Sigmoid colon (tissue), 7 donors: ENCODE data around the gene ACOT7. TPM values are rescaled to one million over a fixed set of nuclear protein-coding genes. Genes with fewer than 3 reads are reported as not detected.

Source experiments
- DNase-seq: peaks from one replicate; pipeline ENCODE4 v3.0.0-alpha.2; 2019
- H3K27ac ChIP-seq, 4 donors: fragments of 200-600 bp; sonication (generic); one replicate each; pipeline ENCODE4 v1.5.1; 2016 to 2019; ENCODE audit warnings: mild to moderate bottlenecking in 1 of 4
- H3K27me3 ChIP-seq, 3 donors: fragments of 200-600 bp; sonication (generic); one replicate each; pipeline ENCODE4 v1.5.1; 2019; ENCODE audit warnings: mild to moderate bottlenecking in 1 of 3
- H3K36me3 ChIP-seq, 4 donors: fragments of 200-600 bp; sonication (generic); one replicate each; pipeline ENCODE4 v1.5.1; 2016 to 2019
- H3K4me1 ChIP-seq, 4 donors: fragments of 200-600 bp; sonication (generic); one replicate each; pipeline ENCODE4 v1.5.1; 2017 to 2019
- H3K4me3 ChIP-seq, 4 donors: fragments of 200-600 bp; sonication (generic); one replicate each; pipeline ENCODE4 v1.5.1; 2017 to 2019; ENCODE audit warnings: mild to moderate bottlenecking in 2 of 4, moderate library complexity in 1 of 4
- H3K9me3 ChIP-seq, 4 donors: fragments of 200-600 bp in 3 of 4; sonication (generic) in 3 of 4; one replicate each; pipeline versions ENCODE4 v1.5.1 to v1.6.1; 2013 to 2019
- EP300 ChIP-seq, 4 donors: sonication (generic); formaldehyde crosslinking; IDR thresholded peaks; one replicate each; pipeline ENCODE4 v1.6.1; 2017; ENCODE audit warnings: antibody characterized with exemption in 4 of 4
- POLR2A ChIP-seq, 2 donors: fragments of 450-650 bp; IDR thresholded peaks; one replicate each; pipeline ENCODE4 v1.6.1; 2016; ENCODE audit warnings: antibody characterized with exemption in 2 of 2, mild to moderate bottlenecking in 2 of 2, moderate library complexity in 2 of 2
- POLR2AphosphoS5 ChIP-seq, 4 donors: sonication (generic); formaldehyde crosslinking; IDR thresholded peaks; one replicate each; pipeline ENCODE4 v1.6.1; 2017; ENCODE audit warnings: antibody characterized with exemption in 4 of 4
- WGBS, 2 donors: extraction: QIAGEN DNeasy Blood & Tissue Kit; methylation state at CpG; one replicate each; pipeline ENCODE4 v1.1.7; 2013; 5-methylcytosine and 5-hydroxymethylcytosine counted together
- intact Hi-C: fragments of 100-400 bp; cut with DNase I; formaldehyde crosslinking; loops from one replicate; pipeline ENCODE4 v1.15.1; 2023
- polyA plus RNA-seq, 3 donors: library from polyadenylated mRNA; stranded (reverse); fragments of 200-250 nt; gene quantifications; one replicate each; pipeline ENCODE4 v1.2.3, GENCODE V29; 2013
- total RNA-seq, 4 donors: library from RNA; depleted of rRNA; stranded (reverse); fragments of >200 nt; gene quantifications; one replicate each; pipeline ENCODE4 v1.1.0, GENCODE V29; 2016
- TF ChIP-seq, protein P1 (sequence below), 4 experiments: fragments of 450-650 bp in 3 of 4; fragments of 200-600 bp in 1 of 4; IDR thresholded peaks; one replicate each; pipeline ENCODE4 v1.5.1; 2016 to 2019; ENCODE audit warnings: antibody characterized with exemption in 4 of 4, mild to moderate bottlenecking in 3 of 4, moderate library complexity in 2 of 4
- donor health status: healthy with polysubstance abuse.
- donor health status: Bipolar disorder and iron deficiency.
- donor health status: healthy.

ACOT7 gene
- total and polyA plus RNA-seq, 7 donors, result 17.9 to 81.0 (median 26.5) TPM

DNA sequence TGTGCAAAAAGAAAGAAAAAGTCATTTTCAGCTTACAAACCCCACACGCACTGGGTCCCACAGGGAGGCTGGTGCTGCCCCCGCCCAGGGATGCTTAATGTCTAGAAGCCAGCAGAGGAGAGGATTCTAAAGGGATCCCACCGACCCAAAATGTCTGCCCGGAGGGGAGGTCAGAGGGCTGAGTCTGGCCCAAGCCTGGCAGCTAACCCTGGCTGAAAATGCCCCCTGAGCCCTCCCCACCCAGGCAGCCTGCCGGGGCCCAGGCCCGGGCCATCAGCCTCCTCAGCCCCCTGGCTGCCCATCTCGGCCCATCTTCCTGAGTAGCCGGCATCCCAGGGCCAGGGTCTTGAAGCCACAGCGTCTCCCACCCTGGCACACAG, 33.5 kb downstream of the ACOT7 start:
- intact Hi-C loops, result no loop called here
- H3K27ac ChIP-seq, result peak overlapping the region; percentile 70 to 77 (median 76)
- H3K36me3 ChIP-seq, result no peaks in the 10 kb centered on the region
- 29 to 66% methylated on average over 9 of the region's 9 CpGs for WGBS, 2 donors
- H3K4me3 ChIP-seq, result no peak overlapping the region
- DNase-seq, result no peak
- peaks cover 0 to 41% (median 34%) of the 10 kb centered on the region in 4 donors for H3K4me1 ChIP-seq
- no peaks in the 10 kb centered on the region for H3K9me3 ChIP-seq
- H3K27me3 ChIP-seq, result no peaks in the 10 kb centered on the region
- TF ChIP-seq POLR2AphosphoS5 (IDR thresholded peaks at IDR 0.05), result no peak

DNA sequence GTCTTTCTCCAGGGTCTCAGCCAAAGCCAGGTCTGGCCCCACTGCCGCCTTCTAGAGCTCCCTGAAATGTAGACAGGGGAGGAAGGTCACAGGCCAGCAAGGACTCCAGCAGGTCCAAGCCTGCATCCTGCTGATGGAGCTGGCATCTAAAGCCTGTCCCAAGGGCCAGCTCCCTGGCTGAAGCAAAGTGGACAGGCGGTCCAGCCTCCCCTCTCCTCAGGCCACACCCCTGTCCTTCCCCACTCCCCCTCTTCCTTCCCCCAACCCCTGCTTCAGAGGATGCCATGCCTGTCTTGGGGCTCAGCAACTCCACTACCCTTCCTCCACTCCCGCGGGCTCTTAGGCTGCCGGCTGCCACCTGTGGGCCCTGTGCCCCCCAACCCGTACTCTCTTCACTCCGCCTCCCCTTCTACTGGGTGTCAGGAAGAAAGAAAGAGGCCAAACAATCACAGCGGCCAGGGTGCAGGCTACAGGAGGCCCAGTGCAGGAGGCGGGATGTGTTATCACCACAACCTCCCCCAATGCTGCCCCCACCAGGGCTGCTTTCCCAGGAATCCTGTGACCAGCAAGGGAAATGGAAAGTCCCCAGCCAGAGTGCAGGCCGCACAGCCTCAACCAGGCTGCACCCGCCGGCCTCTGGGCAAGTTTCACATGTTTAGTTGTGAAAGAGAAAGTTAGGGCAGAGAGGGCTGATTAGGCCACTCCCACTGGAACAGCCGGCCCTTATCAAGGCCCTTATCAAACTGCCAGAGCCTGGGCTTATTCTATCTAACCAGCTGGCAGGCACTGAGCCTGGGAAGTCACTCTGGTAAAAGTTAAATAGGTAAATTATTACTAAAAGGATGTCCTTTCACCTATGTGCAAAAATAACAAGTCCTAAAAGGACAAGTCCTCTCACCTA, 34.1 kb downstream of the ACOT7 start:
- TF ChIP-seq EP300 (IDR thresholded peaks at IDR 0.05) (no peak), POLR2A (IDR thresholded peaks at IDR 0.05) (peak in 1 of 2 donors; percentile 16), POLR2AphosphoS5 (IDR thresholded peaks at IDR 0.05) (peak in 3 of 4 donors; percentile 34 to 47 (median 43))
- Histone ChIP-seq H3K9me3 (no peaks in the 10 kb centered on the region), H3K27me3 (no peaks in the 10 kb centered on the region), H3K27ac (peak overlapping the region; percentile 70 to 77 (median 76)), H3K4me3 (no peak overlapping the region), H3K4me1 (peaks cover 0 to 39% (median 32%) of the 10 kb centered on the region in 4 donors), H3K36me3 (no peaks in the 10 kb centered on the region)
- intact Hi-C loops, result no loop called here
- peak; percentile 86 for DNase-seq
- WGBS, 2 donors, result 6 to 22% methylated on average over 13 of the region's 13 CpGs

DNA sequence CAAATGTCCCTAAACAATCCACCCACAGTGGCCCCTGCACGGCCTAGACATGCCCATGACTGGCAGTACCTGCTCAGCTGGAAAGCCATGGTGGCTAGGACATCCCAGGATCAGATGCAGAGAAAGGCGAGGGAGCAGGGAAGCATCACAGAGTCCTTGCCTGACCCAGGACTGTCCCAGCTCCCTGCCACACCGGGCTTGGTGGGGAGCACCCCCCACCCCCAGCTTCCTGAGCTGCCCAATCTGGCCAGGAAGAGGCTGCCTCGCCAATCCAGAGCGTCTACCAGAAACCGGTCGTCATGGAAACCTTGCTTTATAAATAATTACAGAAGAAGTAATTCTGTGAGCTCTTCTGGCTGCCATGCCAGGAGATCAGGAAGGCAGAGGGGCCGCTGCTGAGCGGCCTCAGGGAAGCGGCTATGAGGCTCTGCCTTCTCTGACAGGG, 34.8 kb downstream of the ACOT7 start:
- Histone ChIP-seq H3K27me3 (no peaks in the 10 kb centered on the region), H3K4me1 (peaks cover 0 to 41% (median 38%) of the 10 kb centered on the region in 4 donors), H3K27ac (peak overlapping the region; percentile 70 to 77 (median 76)), H3K36me3 (no peaks in the 10 kb centered on the region), H3K9me3 (no peaks in the 10 kb centered on the region), H3K4me3 (no peak overlapping the region)
- intact Hi-C loops, result no loop called here
- no peak for DNase-seq
- 8 to 17% methylated on average over 10 of the region's 10 CpGs for whole genome bisulfite sequencing, 2 donors
- TF ChIP-seq POLR2A (IDR thresholded peaks at IDR 0.05) (no peak), EP300 (IDR thresholded peaks at IDR 0.05) (no peak), POLR2AphosphoS5 (IDR thresholded peaks at IDR 0.05) (peak in 2 of 4 donors; percentile 29 to 30)
- TF ChIP-seq, protein P1, sequence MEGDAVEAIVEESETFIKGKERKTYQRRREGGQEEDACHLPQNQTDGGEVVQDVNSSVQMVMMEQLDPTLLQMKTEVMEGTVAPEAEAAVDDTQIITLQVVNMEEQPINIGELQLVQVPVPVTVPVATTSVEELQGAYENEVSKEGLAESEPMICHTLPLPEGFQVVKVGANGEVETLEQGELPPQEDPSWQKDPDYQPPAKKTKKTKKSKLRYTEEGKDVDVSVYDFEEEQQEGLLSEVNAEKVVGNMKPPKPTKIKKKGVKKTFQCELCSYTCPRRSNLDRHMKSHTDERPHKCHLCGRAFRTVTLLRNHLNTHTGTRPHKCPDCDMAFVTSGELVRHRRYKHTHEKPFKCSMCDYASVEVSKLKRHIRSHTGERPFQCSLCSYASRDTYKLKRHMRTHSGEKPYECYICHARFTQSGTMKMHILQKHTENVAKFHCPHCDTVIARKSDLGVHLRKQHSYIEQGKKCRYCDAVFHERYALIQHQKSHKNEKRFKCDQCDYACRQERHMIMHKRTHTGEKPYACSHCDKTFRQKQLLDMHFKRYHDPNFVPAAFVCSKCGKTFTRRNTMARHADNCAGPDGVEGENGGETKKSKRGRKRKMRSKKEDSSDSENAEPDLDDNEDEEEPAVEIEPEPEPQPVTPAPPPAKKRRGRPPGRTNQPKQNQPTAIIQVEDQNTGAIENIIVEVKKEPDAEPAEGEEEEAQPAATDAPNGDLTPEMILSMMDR (IDR thresholded peaks at IDR 0.05), result no peak

DNA sequence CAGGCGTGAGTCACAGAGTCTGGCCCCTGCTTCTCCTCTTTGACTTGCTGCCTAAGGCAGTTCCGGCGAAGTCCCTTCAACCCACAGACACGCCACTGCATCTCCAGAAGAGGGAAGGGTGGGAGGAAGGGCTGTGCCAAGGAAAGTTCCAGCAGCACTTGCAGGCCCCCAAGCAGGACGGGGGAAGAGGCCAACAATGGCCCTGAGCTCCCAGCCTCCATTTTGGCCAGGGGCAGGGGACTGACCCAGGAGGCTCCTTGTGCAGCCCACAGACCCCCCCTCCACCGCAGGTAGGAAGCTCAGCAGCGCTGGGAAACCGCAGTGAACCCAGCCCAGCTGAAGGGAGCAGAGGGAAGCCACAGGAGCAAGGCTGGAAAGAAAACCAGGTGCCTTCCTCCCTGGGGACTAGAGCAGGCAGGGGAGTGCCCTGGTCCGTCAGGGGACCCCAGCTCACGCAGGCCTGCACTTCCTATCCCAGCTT, 35.4 kb downstream of the ACOT7 start:
- Histone ChIP-seq H3K9me3 (no peaks in the 10 kb centered on the region), H3K4me3 (no peak overlapping the region), H3K36me3 (no peaks in the 10 kb centered on the region), H3K27ac (peak overlapping the region; percentile 70 to 77 (median 76)), H3K27me3 (no peaks in the 10 kb centered on the region), H3K4me1 (peaks cover 0 to 41% (median 39%) of the 10 kb centered on the region in 4 donors)
- intact Hi-C loops, result no loop called here
- WGBS, 2 donors, result 57 to 58% methylated on average over 10 of the region's 10 CpGs
- TF ChIP-seq POLR2AphosphoS5 (IDR thresholded peaks at IDR 0.05), result no peak
- TF ChIP-seq, protein P1 (IDR thresholded peaks at IDR 0.05), result no peak
- TF ChIP-seq POLR2A (IDR thresholded peaks at IDR 0.05), result no peak
- TF ChIP-seq EP300 (IDR thresholded peaks at IDR 0.05), result no peak
- no peak for DNase-seq

DNA sequence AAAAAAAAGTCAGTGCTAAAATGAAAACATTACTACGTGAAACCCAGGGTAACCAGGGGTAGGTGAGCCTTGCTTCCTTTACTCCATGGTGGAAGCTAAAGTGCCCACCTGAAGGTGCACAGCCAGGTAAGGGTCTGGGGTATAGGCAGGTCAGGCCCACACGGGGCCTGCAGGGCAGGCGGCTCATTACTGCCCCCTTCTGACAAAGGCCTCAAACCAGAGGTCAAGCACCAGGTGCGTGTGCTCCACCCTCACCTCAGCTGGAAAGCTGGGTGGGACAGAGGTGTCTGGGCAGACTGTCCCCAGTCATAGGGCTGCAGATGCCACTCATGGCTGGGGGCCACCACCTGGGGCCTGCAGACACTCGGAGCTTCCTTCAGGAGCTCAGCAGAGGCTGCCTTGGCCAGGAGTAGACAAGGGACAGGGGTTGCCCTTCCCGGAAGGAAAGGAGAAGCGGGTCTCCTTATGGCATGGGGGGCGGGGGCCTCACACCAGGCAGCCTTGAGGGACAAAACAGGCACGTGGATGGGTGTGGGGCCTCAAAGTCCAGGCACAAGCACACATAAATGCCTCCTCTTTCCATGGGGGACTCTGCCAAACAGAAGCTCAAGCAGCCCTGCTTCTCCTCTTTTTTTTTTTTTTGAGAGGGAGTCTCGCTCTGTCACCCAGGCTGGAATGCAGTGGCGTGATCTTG, 36.2 kb downstream of the ACOT7 start:
- no peaks in the 10 kb centered on the region for H3K27me3 ChIP-seq
- intact Hi-C loops, result no loop called here
- no peaks in the 10 kb centered on the region for H3K9me3 ChIP-seq
- TF ChIP-seq, protein P1 (IDR thresholded peaks at IDR 0.05), result no peak
- TF ChIP-seq EP300 (IDR thresholded peaks at IDR 0.05), result no peak
- TF ChIP-seq POLR2A (IDR thresholded peaks at IDR 0.05), result no peak
- TF ChIP-seq POLR2AphosphoS5 (IDR thresholded peaks at IDR 0.05), result no peak
- H3K36me3 ChIP-seq, result no peaks in the 10 kb centered on the region
- H3K27ac ChIP-seq, result no peak overlapping the region
- DNase-seq, result no peak
- WGBS, 2 donors, result 36 to 76% methylated on average over 11 of the region's 11 CpGs
- peaks cover 0 to 44% (median 41%) of the 10 kb centered on the region in 4 donors for H3K4me1 ChIP-seq
- H3K4me3 ChIP-seq, result no peak overlapping the region
